ENCODE measurements around the gene ANXA2.

GRCh38 chr15:60355148-60355857, 42.5 kb downstream of the ANXA2 start:
- TF ChIP-seq REST (IDR thresholded peaks at IDR 0.05) (no peak), CTCF (IDR thresholded peaks at IDR 0.05; ENCODE audit: low read depth, low read length, missing input control) (no peak), RAD21 (IDR thresholded peaks at IDR 0.05) (no peak), MAX (IDR thresholded peaks at IDR 0.05) (no peak), YY1 (IDR thresholded peaks at IDR 0.05) (no peak), JUND (IDR thresholded peaks at IDR 0.05) (no peak), TAF1 (conservative IDR thresholded peaks at IDR 0.05) (no peak), ATF3 (IDR thresholded peaks at IDR 0.05) (no peak), SP1 (IDR thresholded peaks at IDR 0.05) (no peak), RXRA (IDR thresholded peaks at IDR 0.05) (no peak), GABPA (IDR thresholded peaks at IDR 0.05 in 1 of 2, conservative IDR thresholded peaks at IDR 0.05 in 1 of 2) (no peak), ZBTB33 (IDR thresholded peaks at IDR 0.05) (no peak)

Data from liver (tissue), 3 donors.